Gastrocnemius medialis (tissue), 4 donors: Measurements from ENCODE around the gene FAM171A1. TPM values are rescaled to one million over a fixed set of nuclear protein-coding genes. Genes with fewer than 3 reads are reported as not detected.
A peak's percentile ranks its signal among the peaks of the same experiment; 100 is the strongest.

Experiments used
- ATAC-seq, 2 donors: fragments of 150-250 bp; one replicate each; pipeline ENCODE4 v1.9.1; 2016
- DNase-seq, 2 donors: peaks; one replicate each; pipeline ENCODE4 v3.0.0-alpha.2; 2019
- H3K27ac ChIP-seq, 4 donors: fragments of 200-600 bp; sonication (generic); 1 replicate in 1 of 4; 2 replicates in 3 of 4; pipeline ENCODE4 v1.5.1; 2016 to 2018; ENCODE audit warnings: mild to moderate bottlenecking in 2 of 4, moderate library complexity in 1 of 4
- H3K27me3 ChIP-seq, 3 donors: fragments of 200-600 bp; sonication (generic) in 2 of 3; 1 replicate in 1 of 3; 2 replicates in 2 of 3; pipeline versions ENCODE4 v1.5.1 to v1.6.0; 2016 to 2019; ENCODE audit warnings: mild to moderate bottlenecking in 1 of 3, moderate library complexity in 1 of 3
- H3K36me3 ChIP-seq, 2 donors: fragments of 200-600 bp; sonication (generic) in 1 of 2; one replicate each; pipeline ENCODE4 v1.5.1; 2017 to 2018
- H3K4me1 ChIP-seq, 2 donors: fragments of 200-600 bp; sonication (generic) in 1 of 2; one replicate each; pipeline ENCODE4 v1.5.1; 2016 to 2017; ENCODE audit warnings: mild to moderate bottlenecking in 2 of 2
- H3K4me3 ChIP-seq, 4 donors: fragments of 200-600 bp; sonication (generic) in 3 of 4; 1 replicate in 1 of 4; 2 replicates in 3 of 4; pipeline ENCODE4 v1.5.1; 2016 to 2019; ENCODE audit warnings: mild to moderate bottlenecking in 2 of 4
- H3K9me3 ChIP-seq, 3 donors: fragments of 200-600 bp; sonication (generic) in 2 of 3; 1 replicate in 1 of 3; 2 replicates in 2 of 3; pipeline ENCODE4 v1.5.1; 2016 to 2019
- CTCF ChIP-seq, 5 experiments: fragments of 450-650 bp in 3 of 5; fragments of 200-600 bp in 2 of 5; sonication (generic) in 2 of 5; IDR thresholded peaks in 4 of 5; conservative IDR thresholded peaks in 1 of 5; 1 replicate in 4 of 5; 2 replicates in 1 of 5; pipeline ENCODE4 v1.5.1; 2016 to 2019; ENCODE audit warnings: antibody characterized with exemption in 5 of 5, mild to moderate bottlenecking in 3 of 5, moderate library complexity in 3 of 5
- POLR2A ChIP-seq, 2 donors: fragments of 450-650 bp; IDR thresholded peaks; one replicate each; pipeline ENCODE4 v1.6.1; 2017; ENCODE audit warnings: antibody characterized with exemption in 2 of 2, mild to moderate bottlenecking in 2 of 2, moderate library complexity in 2 of 2
- in situ Hi-C, 4 donors: fragments of 200-750 bp; cut with MboI; loops; one replicate each; pipeline versions ENCODE4 v1.15.0 to v1.8.0; 2017; ENCODE audit warnings: low sequenced_read_pairs in 4 of 4
- intact Hi-C: fragments of 100-400 bp; cut with DNase I; formaldehyde crosslinking; loops from one replicate; pipeline ENCODE4 v1.15.1; 2023; ENCODE audit warnings: low total_unique reads
- total RNA-seq, 4 donors: library from RNA; depleted of rRNA; stranded (reverse); fragments of >200 nt; gene quantifications; one replicate each; pipeline versions ENCODE4 v1.1.0 to v1.2.3, GENCODE V29; 2016

Gene FAM171A1
- total RNA-seq, 4 donors from 2014 or later = 2.1 to 5.6 (median 4.3) TPM

- intact Hi-C loops = no loop called here
- no peak overlapping the region for H3K4me3 ChIP-seq
- H3K27ac ChIP-seq = no peak overlapping the region
- H3K4me1 ChIP-seq = peaks cover 0 to 5% of the 10 kb centered on the region in 2 donors
- no peaks in the 10 kb centered on the region for H3K36me3 ChIP-seq
- no peaks in the 10 kb centered on the region for H3K9me3 ChIP-seq
- TF ChIP-seq POLR2A (IDR thresholded peaks at IDR 0.05) (no peak), CTCF (IDR thresholded peaks at IDR 0.05 in 4 of 5, conservative IDR thresholded peaks at IDR 0.05 in 1 of 5) (no peak)
- no peak for DNase-seq
- H3K27me3 ChIP-seq = no peaks in the 10 kb centered on the region
- in situ Hi-C loops = no loop called here
- ATAC-seq = no peak
Measured at GRCh38 chr10:15175587-15175986, 195.5 kb downstream of the FAM171A1 start.

GRCh38 chr10:15172306-15172840 is 198.7 kb downstream of the FAM171A1 start:
- H3K4me3 ChIP-seq = no peak overlapping the region
- ATAC-seq (no peak), DNase-seq (no peak)
- H3K27me3 ChIP-seq = no peaks in the 10 kb centered on the region
- no peak for TF ChIP-seq CTCF (IDR thresholded peaks at IDR 0.05 in 4 of 5, conservative IDR thresholded peaks at IDR 0.05 in 1 of 5)
- no peak for TF ChIP-seq POLR2A (IDR thresholded peaks at IDR 0.05)
- no peaks in the 10 kb centered on the region for H3K36me3 ChIP-seq
- H3K9me3 ChIP-seq = no peaks in the 10 kb centered on the region
- in situ Hi-C loops (loop anchor here in 1 of 4 donors (25.0 kb wide), 1 partner anchor 1640 kb away; the partner anchor contains the start of gene RSU1), intact Hi-C loops (no loop called here)
- H3K27ac ChIP-seq = no peak overlapping the region
- H3K4me1 ChIP-seq = peaks cover 18 to 23% of the 10 kb centered on the region in 2 donors

- intact Hi-C loops (loop anchor here (1.0 to 5.0 kb wide), 6 partner anchors 72 to 1268 kb away; partner anchors contain the start of genes DCLRE1C, PTER, RPP38 and SUV39H2), in situ Hi-C loops (loop anchor here in 1 of 4 donors (25.0 kb wide), 1 partner anchor 1643 kb away; the partner anchor contains the start of gene RSU1)
- H3K4me3 ChIP-seq = peak overlapping the region in 3 of 4 donors; percentile 9 to 48 (median 37)
Measured at GRCh38 chr10:15169555-15170401, 201.3 kb downstream of the FAM171A1 start.

More at GRCh38 chr10:15169555-15170401, 201.3 kb downstream of the FAM171A1 start:
- TF ChIP-seq CTCF (IDR thresholded peaks at IDR 0.05 in 4 of 5, conservative IDR thresholded peaks at IDR 0.05 in 1 of 5) (no peak), POLR2A (IDR thresholded peaks at IDR 0.05) (no peak)
- no peak for ATAC-seq
- H3K36me3 ChIP-seq = no peaks in the 10 kb centered on the region
- H3K9me3 ChIP-seq = no peaks in the 10 kb centered on the region
- DNase-seq = no peak
- no peaks in the 10 kb centered on the region for H3K27me3 ChIP-seq
- peak overlapping the region; percentile 32 to 64 (median 52) for H3K27ac ChIP-seq
- H3K4me1 ChIP-seq = peaks cover 34 to 37% of the 10 kb centered on the region in 2 donors
